Glutamatergic neuron (in vitro differentiated cells): ENCODE results near the gene IL23R. TPM values are rescaled to one million over a fixed set of nuclear protein-coding genes. Genes with fewer than 3 reads are reported as not detected.
A peak's percentile ranks its signal among the peaks of the same experiment; 100 is the strongest.

ENCODE experiments used
- DNase-seq: peaks from one replicate; pipeline ENCODE4 v3.0.0; 2022
- H3K27ac Mint-ChIP-seq: one replicate; pipeline ENCODE4 v1.8.0; 2020; ENCODE audit warnings: mild to moderate bottlenecking, mixed read lengths, inconsistent platforms; ENCODE audit not compliant: unreplicated experiment
- H3K27me3 Mint-ChIP-seq: one replicate; pipeline ENCODE4 v1.8.0; 2020; ENCODE audit warnings: mild to moderate bottlenecking, moderate library complexity, mixed read lengths, inconsistent platforms; ENCODE audit not compliant: unreplicated experiment
- H3K36me3 Mint-ChIP-seq: one replicate; pipeline ENCODE4 v1.8.0; 2020; ENCODE audit warnings: mild to moderate bottlenecking, mixed read lengths, inconsistent platforms; ENCODE audit not compliant: unreplicated experiment
- H3K4me1 Mint-ChIP-seq: one replicate; pipeline ENCODE4 v1.8.0; 2020; ENCODE audit warnings: mild to moderate bottlenecking, low read depth, mixed read lengths, inconsistent platforms; ENCODE audit not compliant: unreplicated experiment
- H3K4me3 Mint-ChIP-seq: one replicate; pipeline ENCODE4 v1.8.0; 2020; ENCODE audit warnings: mild to moderate bottlenecking, mixed read lengths, inconsistent platforms; ENCODE audit not compliant: unreplicated experiment
- H3K9me3 Mint-ChIP-seq: one replicate; pipeline ENCODE4 v1.8.0; 2020; ENCODE audit warnings: mild to moderate bottlenecking, moderate library complexity, mixed read lengths, inconsistent platforms; ENCODE audit not compliant: unreplicated experiment
- CTCF ChIP-seq: fragments of 200-600 bp; sonication (generic); IDR thresholded peaks from one replicate; pipeline ENCODE4 v1.5.0; 2021; ENCODE audit not compliant: partially characterized antibody, unreplicated experiment
- total RNA-seq: library from RNA; stranded (reverse); fragmentation: NEBNext Ultra II Directional; extraction: Animal tissue kit (Norgen Biotek cat#: 25700); gene quantifications from one replicate; pipeline ENCODE4 v1.2.1, GENCODE V29; 2021; ENCODE audit not compliant: unreplicated experiment

The IL23R gene
- total RNA-seq, 1 donor from 2014 or later = not detected

DNA sequence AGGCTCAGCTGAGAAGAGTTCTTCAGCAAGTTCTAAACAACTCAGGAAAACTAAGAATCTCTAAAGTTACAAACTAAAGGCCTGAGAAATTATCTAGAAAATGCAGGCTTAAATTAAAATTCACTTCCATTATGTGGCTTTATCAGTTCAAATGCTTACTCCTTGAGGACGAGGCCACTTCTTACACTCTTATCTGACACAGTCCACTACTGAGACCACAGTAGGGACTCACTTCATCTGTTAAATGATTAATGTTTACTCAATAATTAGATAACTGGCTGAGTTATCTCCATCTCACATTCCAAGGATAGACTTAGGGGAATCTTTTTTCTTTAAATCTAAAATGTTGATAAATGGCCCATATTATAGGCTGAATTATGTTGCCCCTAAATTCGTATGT, 33.1 kb upstream of the IL23R start:
- Mint-ChIP-seq H3K4me3 (no peak overlapping the region), H3K4me1 (peaks cover 4% of the 10 kb centered on the region), H3K36me3 (no peaks in the 10 kb centered on the region), H3K27ac (no peak overlapping the region), H3K9me3 (no peaks in the 10 kb centered on the region), H3K27me3 (peaks cover 2% of the 10 kb centered on the region)
- DNase-seq = no peak
- TF ChIP-seq CTCF = no peak

DNA sequence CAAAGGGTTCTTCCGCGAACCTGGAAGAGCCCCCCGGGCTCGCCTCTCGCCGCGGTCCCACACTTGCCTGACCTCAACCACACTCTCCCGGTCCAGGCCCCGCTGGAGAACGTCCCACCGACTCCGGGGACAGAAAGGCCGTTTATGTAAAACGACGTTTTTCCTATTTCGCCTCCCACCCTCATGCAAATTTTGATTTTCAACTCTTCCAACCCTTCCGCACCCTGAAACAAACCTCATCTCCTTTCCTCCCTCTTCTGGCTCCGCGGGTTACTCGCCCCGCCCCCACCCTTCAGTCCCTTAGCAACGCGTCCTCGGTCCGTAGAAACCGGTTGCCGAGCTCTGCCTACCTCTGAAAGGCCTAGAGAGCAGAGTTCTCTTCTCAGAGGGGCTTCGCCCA, 31.6 kb upstream of the IL23R start, which contains the start of gene C1orf141:
Gene C1orf141, minus strand, starts transcription at position 276 of the 400 bp plus-strand sequence. CDS start 7,730 bp downstream, outside the sequence.
- no peaks in the 10 kb centered on the region for H3K9me3 Mint-ChIP-seq
- peaks cover 2% of the 10 kb centered on the region for H3K27me3 Mint-ChIP-seq
- no peak for TF ChIP-seq CTCF
- H3K27ac Mint-ChIP-seq = no peak within 1 kb of the TSS
- peak within 1 kb of the TSS; percentile 91 for H3K4me3 Mint-ChIP-seq
- peak; percentile 51 for DNase-seq
- no peaks in the 10 kb centered on the region for H3K36me3 Mint-ChIP-seq
- H3K4me1 Mint-ChIP-seq = peaks cover 4% of the 10 kb centered on the region

- Mint-ChIP-seq H3K4me3 (no peak overlapping the region), H3K4me1 (peaks cover 4% of the 10 kb centered on the region), H3K27ac (no peak overlapping the region), H3K9me3 (no peaks in the 10 kb centered on the region), H3K27me3 (peaks cover 2% of the 10 kb centered on the region), H3K36me3 (no peaks in the 10 kb centered on the region)
- no peak for TF ChIP-seq CTCF
- DNase-seq = no peak
These were observed 30.9 kb upstream of the IL23R start for GRCh38 chr1:67135354-67135753.

DNA sequence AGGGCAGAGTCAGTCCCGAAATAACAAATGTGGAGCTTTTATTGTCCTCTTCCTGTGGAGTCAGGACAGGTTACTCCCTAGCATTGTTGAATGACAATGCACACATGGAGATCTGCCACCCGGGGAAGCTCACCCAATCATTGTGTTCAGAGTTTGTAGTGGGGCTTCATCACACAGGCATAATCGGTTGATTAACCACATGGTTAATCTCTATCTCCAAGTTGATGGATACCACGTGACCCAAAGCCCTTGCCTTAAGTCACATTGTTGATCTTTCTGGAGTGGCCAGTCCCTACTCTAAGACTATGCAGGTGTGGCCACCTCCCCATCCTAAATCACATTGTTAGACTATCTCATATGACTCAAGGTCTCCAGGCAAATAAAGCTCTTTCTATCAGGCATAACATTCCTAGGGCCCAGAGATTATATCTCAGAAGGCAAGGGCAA, 28.9 kb upstream of the IL23R start:
- no peaks in the 10 kb centered on the region for H3K36me3 Mint-ChIP-seq
- TF ChIP-seq CTCF = no peak
- H3K9me3 Mint-ChIP-seq = no peaks in the 10 kb centered on the region
- no peak for DNase-seq
- no peaks in the 10 kb centered on the region for H3K27me3 Mint-ChIP-seq
- H3K4me3 Mint-ChIP-seq = no peak overlapping the region
- no peak overlapping the region for H3K27ac Mint-ChIP-seq
- H3K4me1 Mint-ChIP-seq = peaks cover 4% of the 10 kb centered on the region

- Mint-ChIP-seq H3K9me3 (no peaks in the 10 kb centered on the region), H3K4me3 (no peak overlapping the region), H3K36me3 (no peaks in the 10 kb centered on the region), H3K27me3 (no peaks in the 10 kb centered on the region), H3K27ac (no peak overlapping the region), H3K4me1 (peaks cover 4% of the 10 kb centered on the region)
- TF ChIP-seq CTCF = no peak
- no peak for DNase-seq
These were observed 27.3 kb upstream of the IL23R start for GRCh38 chr1:67138813-67139499.
